GM18861 (cell line): ENCODE data around the gene LPIN1.
"Not testable (repeated sequence)": the region's sequence is repeated elsewhere in the genome, so short reads cannot be mapped to it uniquely, and the experiment has no call there.

ENCODE experiments used
- ATAC-seq: cut with Tn5 transposase; IDR thresholded peaks from one replicate; pipeline ENCODE4 v1.9.1; 2021; ENCODE audit not compliant: unreplicated experiment

LPIN1 gene

DNA sequence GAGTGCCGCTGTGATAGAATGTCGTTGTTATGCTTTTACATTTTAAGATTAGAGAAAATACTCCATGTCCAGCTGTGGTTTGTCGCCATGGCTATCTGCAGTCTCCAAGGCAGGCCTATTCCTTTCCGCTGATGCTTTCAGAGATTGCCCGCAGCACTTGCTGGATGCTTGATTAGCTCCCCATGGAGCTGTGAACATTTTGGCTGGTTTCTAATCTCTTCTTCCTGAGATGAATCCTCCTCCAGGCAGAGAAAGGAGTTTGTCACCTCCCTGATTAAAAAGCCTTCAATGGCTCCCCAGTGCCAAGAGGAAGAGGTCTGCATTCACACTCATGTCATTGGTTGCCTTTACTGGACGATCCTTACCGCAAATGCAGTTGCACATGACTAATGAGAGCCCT, 32.6 kb upstream of the LPIN1 start:
- ATAC-seq = no peak

DNA sequence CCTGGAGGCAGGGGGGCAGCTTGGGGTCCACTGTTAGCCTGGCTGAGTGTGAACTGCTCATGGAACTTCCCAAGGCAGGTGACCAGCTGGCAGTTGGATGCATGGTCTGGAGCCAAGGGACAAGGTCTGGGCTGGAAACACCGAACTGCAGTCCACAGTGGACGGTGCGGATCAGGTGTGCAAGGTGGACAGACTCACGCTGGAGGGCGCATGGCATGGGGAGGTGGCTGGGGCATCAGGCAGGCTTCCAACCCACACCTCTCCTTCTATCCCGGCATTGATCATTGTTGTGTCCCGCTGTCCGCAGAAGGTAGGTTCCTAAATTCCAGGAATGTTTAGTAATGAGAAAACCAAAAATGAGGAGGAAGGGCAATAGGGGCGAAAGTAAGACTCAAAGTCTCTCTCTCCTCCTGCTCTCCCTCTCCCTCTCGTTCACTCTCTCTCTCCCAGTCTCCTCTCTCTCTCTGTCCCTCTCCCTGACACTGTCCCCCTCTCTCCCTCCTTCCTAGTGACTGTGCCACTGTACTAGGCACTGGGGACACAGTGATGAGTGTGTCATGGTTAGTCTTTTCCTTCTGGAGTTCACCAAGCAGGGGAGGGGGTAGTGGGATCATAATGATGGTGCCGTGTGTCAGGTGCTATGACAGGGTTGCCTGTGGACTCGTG, 30.3 kb upstream of the LPIN1 start:
- ATAC-seq = no peak

DNA sequence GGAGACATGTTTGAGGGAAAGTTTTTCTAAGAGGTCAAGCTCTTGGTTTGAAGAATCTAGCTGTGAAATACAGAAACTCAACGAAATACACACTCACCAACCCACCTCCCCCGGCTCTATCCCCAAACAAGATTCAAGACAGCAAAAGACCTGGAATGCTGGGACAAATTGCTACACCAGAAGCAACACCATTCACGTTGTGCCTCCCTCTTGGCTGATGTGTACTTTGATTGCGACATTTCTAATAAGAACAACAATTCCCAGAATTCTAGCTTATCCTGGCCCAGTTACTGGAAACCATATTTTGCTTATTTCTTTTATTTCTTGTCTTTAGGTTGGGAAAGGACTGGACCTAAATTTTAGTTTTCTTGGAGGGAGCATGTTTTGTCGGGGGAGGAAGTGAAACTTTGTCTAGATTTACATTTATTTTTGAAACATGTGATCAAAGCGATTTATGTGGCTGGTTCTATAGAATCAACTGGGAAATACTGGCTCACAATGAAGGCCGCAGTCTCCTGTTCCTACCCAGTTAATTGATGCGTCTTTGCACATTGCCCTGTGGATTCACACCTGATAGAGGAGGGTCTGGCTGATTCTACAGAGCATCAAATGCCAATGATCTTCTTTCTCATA, 29.6 kb upstream of the LPIN1 start:
- ATAC-seq = no peak

DNA sequence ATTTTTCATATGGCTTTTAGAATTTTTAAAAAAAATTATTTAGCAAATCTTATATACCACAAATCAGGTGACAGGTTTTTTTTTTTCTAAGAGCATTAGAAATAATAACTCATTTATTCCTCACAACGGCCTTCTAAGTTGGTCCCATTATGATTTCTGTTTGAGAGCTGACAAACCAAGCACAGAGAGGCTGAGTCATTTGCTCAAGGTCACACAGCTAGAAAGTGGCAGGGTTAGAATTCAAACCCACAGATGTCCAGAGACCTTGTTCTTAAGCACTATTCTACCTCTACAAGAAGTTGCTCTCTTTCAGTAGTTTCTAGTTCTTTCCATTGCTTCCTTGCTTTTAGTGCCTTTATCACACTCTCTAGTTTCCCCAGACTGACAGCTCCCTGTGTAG, 28.8 kb upstream of the LPIN1 start:
- ATAC-seq = no peak

DNA sequence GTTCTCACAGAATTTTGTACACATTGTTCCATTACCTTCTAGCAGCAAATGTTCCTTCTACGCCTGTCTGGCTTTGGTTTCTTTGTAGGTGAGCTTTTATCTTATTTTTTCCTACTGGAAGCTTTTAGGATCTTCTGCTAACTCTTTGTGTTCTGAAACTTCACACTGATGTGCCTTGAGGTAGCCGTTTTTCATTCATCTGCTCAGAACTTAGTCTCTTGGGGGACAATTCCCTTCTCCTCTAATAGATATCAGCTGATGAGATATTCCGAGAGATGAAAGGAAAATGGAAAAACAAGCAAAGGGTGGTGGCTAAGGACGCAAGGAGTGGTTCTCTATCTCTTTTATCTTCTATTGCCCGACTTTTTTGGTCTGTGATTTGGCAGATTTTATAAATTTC, 27.8 kb upstream of the LPIN1 start:
- no peak for ATAC-seq

DNA sequence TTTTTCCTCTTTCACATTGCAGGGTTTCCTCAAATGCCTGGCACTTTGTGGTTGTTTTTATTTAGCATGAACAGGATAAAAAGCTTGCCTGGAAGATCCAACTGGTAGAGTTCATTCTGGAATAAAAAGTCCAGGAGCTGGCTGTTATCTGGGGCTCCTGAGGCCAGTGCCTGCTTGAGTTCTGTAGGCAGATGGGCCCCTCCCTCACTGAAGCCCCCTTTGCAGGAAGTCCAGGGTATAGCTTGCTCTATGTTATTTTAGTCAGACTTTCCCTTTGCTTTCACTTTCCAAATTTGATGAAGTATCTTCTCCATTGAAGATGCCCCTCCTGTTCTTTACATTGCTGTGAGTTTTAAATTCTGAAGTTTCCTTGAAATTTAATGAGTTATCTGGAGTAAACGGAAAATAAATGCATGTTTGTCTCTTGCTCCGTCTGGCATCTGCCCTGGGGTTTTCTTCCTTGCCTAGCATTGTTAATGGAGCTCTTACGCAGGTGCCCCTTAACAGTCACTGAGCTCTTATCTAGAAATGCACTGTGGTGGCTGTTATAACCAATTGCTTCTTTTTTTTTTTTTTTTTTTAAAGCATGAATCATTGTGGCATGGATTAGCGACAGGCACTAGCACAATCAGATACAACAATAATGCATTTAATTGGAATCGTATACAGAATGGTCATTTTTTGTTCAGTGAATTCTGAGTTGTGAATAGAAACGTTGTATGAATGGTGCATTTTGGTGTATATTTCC, 27.0 kb upstream of the LPIN1 start:
- no peak for ATAC-seq

DNA sequence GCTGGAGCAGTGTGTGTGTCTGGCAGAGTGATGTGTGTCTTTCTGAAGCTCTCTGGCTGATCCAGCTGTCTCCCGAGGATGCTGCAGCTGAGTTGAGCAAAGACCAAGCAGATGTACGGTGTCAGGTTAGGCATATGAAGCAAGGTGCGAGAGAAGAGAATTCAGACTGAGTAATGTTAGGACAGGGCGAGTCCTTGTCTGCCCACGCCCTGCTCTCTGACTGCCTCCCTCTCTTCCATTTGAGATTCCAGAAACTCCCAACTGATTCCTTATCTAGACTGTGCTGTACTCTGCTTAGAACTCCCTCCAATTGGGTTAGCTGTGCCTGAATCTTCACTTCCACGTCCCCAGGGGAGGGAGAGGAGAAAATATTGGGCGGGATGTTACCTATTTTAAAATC, 25.7 kb upstream of the LPIN1 start:
- ATAC-seq = no peak

DNA sequence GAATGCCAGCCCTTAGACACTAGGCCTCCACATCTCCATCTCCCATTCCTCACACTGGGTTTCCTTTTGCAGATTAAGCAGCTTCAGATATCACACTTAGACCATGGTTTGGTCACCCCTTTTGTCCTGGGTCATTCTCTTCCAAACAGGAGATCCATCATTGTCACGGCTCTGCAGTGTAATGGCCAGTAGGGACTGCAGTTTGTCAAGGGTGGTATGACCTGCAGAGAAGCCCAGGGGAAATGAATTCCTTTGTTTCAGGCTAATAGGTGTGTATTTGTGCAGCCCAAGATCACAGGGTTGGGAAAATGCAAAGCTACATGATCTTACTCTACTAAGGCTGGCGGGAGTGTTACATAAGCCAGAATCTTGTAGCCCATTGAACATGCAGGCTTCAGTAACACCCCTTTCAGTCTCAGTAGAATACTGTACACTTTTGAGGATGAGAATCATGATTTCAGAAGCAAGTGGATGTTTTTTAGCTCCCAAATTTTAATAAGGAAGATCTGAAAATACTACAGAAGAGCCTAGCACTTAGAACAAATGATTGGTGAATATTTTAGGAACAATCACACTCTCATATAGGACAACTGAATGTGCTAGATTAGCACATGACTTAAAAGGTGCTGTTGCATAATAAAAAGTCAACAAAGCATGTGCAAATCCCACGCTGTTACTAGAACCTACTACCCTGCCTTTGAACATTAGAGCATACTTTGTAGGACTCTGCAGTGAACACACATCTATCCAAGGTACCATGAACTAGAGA, 24.0 kb upstream of the LPIN1 start:
- ATAC-seq = no peak

DNA sequence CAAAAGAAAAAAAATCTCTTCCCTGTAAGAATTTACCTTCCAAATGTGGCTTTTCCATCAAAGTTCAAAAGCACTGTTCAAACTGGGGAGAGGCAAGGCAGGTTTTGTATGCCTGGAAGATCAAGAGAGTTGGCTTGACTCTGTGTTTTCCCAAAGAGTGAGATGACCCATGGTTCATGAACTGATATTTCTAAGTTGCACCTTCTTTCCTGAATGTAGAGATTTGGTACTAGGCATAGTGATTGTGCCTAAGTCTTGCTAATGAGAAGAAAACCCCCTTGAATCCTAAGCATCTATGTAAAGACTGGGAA, 23.4 kb upstream of the LPIN1 start:
- ATAC-seq = no peak

DNA sequence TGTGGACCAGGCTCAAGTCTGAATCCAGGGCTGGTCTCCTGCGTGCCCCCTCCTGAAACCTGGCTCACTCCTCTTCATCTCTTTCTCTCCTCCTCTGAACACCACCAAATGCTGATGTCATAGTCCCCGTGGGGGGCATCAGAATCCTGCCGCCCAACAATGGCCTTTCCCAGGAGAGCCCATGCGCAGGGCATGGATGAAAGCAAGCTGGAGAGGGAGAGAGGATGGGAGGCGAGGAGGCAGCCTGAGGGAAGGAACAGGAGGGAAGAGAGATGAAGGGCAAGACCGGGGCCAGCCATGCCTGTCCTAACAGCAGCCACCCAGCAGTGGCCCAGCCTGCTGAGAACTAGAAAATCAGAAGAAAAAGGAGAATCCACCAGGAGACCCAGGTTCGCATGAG, 22.3 kb upstream of the LPIN1 start:
- no peak for ATAC-seq

DNA sequence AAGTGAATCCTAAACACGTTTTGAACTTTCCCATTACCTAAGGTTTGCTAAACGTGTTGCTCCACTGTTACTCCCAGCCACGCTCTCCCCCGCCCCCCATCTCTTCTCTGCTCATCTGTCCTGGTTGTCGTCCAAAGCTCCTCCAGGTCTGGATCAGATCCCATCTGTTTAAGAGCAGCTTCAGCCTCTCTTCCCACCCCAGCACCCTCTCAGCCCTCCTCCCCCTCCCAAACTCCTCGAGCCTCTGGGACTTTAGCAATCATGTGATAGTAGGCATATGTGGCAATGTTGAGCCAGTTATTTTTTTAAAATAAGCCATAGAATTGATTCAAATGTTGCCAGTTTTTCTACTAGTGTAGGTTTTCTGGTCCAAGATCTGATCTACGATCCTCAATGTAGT, 20.0 kb upstream of the LPIN1 start:
- no peak for ATAC-seq

DNA sequence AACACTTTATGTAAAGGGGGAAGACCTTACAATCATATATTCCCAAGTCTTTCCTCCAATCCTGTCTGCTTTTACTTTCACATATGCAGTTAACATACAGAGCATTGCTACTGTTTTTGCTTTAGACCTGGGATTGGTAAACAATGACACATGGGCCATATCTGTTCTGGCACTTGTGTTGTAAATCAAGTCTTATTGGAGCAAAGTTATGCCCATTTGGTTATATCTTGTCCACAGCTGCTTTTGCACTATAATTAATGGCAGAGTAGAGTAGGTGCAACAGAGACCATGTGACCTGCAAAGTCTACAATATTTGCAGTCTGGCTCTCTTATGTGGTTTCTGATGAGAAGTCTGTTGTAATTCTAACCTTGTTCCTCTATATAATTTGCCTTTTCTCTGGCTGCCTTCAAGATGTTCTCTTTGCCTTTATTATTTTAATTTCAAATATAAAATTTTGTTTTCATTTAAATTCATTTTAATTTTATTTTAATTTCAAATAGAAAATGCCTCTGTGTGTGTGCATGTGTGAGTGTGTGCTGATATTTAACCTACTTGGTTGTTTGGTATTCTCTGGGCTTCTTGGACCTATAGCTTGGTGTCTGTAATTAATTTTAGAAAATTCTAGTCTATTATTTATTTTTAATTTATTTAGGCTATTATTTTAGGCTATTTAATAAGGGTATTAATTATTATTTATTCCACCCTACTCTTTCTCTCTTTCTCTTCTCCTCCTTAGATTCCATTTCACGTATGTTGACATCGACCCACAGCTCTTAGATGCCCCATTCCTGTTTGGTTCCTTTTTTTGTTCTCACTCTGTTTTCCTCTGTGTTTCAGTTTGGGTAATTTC, 16.8 kb upstream of the LPIN1 start:
- ATAC-seq = no peak

DNA sequence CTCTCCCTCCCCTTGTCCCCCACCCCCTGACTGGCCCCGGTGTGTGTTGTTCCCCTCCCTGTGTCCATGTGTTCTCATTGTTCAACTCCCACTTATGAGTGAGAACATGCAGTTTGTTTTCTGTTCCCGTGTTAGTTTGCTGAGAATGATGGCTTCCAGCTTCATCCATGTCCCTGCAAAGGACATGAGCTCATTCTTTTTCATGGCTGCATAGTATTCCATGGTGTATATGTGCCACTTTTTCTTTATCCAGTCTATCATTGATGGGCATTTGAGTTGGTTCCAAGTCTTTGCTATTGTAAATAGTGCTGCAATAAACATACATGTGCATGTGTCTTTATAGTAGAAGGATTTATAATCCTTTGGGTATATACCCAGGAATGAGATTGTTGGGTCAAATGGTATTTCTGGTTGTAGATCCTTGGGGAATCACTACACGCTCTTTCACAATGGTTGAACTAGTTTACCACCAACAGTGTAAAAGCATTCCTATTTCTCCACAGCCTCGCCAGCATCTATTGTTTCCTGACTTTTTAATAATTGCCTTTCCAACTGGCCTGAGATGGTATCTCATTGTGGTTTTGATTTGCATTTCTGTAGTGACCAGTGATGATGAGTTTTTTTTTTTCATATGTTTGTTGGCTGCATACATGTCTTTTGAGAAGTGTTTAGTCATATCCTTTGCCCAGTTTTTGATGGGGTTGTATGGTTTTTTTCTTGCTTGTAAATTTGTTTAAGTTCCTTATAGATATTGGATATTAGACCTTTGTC, 15.0 kb upstream of the LPIN1 start:
- not testable (repeated sequence) for ATAC-seq

DNA sequence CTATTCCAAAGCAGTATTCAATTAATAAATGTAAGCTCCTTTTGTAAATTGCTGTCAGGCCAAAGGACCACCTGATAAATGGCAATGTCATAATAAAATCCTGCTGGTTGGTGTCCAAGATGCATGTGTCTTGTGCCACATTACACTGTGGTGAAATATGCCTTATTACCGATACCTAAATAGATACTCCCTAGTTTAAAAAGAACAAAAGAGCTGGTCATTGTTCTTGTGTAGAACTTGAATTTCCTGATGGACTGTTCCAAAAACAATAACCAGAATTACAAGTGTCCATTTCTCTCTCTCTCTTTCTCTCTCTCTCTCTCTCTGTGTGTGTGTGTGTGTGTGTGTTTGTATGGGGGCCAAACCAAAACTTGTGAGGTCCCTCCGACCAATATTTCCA, 13.8 kb upstream of the LPIN1 start:
- ATAC-seq = no peak

DNA sequence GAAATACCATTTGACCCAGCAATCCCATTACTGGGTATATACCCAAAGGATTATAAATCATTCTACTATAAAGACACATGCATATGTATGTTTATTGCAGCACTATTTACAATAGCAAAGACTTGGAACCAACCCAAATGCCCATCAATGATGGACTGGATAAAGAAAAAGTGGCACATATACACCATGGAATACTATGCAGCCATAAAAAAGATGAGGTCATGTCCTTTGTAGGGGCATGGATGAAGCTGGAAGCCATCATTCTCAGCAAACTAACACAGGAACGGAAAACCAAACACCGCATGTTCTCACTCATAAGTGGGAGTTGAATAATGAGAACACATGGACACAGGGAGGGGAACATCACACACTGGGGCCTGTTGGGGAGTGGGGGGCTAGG, 8.6 kb upstream of the LPIN1 start:
- ATAC-seq = not testable (repeated sequence)

DNA sequence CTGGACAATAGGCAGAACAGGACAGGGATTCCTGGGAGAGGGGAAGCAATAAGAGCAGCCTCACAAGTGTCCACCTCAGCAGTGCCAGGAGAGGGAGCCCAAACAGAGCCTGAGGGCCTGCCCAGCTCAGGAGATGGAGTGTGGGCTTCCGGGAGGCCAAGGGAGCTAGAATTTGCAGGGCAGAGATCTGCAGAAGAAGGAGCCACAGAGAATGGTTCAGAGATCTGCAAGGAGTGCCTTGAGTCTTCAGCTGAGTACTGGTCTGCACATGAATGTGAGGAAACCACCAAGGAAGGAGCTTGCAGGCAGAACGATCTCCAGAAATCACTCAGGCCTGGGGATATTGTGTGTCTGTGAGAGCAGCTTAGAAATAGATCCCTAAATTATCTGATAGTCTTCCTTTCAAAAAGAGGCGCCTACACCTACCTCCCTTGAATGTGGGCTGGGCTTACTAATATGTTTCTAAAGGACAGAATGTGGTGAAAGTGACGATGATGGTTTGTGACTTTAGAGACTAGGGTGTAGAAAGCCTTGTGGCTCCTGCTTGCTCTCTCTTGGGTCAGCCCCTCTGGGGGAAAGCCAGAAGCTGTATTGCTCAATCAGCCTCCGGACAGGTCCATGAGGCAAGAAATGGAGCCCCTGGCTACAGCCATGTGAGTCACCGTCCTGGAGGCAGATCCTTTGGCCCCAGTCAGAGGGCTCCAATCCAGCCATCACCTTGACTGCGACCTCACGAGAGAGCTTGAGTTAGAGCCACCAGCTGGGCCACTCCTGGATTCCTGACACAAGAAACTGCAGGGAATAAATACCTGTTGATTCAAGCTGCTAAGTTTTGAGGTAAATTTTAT, 7.6 kb upstream of the LPIN1 start:
- ATAC-seq = peak; percentile 67

DNA sequence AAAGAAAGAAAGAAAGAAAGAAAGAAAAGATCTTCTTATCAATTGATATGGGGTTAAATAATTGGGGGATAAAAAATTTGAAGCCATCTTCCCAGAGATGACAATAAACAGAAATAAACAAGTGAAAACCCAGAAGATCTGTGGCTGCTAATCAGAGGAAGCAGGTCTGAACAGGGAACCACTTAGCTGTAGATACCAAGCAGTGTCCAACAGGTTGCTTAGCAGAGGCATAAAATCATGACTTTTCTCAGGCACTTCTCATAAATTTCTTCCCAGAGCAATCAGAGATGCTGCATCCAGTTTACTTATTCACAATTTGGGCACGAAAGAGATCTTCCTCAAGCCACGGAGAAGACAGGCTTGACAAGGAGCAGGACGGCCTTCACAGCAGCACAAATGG, 5.7 kb upstream of the LPIN1 start:
- ATAC-seq = no peak

DNA sequence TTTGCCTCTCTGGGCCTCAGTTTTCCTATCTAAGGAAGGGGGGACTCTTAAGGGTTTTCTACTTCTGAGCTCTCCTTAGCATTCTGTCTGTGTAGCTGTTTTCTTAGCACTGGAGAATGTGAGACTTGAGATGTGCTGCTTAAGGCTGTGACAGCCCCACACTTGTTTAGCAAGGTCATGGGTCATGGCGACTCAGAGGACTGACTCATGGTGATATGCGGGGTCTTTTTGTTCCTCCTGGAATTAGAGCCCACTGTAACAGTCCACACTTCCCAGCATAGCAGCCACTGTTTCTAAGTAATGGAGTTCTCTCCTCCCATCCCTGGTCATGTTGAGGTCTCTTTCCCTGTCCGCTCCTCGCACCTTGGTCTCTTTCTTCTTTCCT, 4.1 kb upstream of the LPIN1 start:
- no peak for ATAC-seq

DNA sequence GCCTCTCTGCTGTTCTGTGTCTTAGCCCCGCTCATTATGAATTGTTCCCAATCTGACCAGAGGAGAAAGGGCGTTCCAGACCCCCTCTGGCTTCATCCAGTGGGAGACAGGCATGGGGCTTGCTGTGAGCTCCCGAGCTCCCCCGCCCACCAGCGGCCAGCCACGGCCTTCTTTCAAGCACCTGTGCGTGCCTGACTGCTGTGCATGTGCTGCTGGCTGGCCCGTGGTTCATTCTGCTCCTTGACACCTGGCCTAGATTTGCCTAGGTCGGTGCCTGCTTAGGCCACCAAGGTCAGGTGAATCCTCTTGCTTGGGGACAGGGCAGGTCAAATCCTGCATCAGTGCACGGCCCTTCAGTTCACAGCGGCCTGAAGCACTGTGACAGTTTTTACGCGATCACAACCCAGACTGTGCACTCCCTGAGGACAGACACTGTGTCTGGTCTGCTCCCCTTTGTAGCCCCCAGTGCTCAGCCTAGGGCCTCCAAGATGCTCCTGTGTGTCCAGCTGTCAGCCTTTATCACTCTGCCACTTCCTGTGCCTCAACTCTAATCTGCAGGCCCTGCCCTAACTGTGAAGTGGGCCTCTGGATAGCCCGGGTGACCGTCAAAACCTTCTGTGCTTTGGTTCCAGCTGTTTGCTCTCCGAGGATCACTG, 3.6 kb upstream of the LPIN1 start:
- no peak for ATAC-seq
